Measurements from ENCODE around the gene NACA2.

GRCh38 chr17:61587807-61588660 is 3.0 kb downstream of the NACA2 start:
- TF ChIP-seq, protein P1, sequence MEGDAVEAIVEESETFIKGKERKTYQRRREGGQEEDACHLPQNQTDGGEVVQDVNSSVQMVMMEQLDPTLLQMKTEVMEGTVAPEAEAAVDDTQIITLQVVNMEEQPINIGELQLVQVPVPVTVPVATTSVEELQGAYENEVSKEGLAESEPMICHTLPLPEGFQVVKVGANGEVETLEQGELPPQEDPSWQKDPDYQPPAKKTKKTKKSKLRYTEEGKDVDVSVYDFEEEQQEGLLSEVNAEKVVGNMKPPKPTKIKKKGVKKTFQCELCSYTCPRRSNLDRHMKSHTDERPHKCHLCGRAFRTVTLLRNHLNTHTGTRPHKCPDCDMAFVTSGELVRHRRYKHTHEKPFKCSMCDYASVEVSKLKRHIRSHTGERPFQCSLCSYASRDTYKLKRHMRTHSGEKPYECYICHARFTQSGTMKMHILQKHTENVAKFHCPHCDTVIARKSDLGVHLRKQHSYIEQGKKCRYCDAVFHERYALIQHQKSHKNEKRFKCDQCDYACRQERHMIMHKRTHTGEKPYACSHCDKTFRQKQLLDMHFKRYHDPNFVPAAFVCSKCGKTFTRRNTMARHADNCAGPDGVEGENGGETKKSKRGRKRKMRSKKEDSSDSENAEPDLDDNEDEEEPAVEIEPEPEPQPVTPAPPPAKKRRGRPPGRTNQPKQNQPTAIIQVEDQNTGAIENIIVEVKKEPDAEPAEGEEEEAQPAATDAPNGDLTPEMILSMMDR (IDR thresholded peaks at IDR 0.05): no peak
- TF ChIP-seq ZFX (IDR thresholded peaks at IDR 0.05; ENCODE audit: borderline replicate concordance): no peak
